HG03095 (cell line): Measurements from ENCODE around the gene TPGS1.

Source experiments
- ATAC-seq: cut with Tn5 transposase; IDR thresholded peaks from one replicate; pipeline ENCODE4 v1.9.1; 2021; ENCODE audit warnings: moderate library complexity; ENCODE audit not compliant: unreplicated experiment

Gene TPGS1

GRCh38 chr19:495081-495401 lies 12.3 kb upstream of the TPGS1 start:
- no peak for ATAC-seq

DNA sequence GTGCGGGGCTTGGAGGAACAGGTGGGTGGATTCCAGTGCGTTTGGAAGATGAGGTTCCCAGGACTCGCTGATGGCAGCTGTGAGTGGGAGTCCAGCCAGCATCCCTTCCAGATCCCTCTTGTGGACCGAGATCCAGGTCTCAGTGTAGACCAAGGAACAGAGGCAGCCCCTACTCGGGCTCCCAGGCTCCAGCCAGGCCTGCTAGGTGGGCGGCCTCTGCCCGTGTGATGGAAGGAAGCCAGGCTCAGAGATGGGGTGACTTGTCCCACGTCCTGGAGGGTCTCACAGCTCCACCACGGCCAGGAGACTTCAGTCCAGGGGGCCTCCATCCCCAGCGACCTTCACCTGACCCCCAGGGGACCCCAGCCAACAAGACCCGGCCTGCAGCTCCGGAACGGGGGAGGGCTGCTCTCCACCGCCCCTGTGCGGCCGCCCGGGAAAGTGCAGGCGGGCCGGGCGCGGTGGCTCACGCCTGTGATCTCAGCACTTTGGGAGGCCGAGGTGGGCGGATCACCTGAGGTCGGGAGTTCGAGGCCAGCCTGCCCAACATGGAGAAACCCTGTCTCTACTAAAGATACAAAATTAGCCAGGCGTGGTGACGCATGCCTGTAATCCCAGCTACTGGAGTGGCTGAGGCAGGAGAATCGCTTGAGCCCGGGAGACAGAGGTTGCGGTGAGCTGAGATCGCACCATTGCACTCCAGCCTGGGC lies 11.7 kb upstream of the TPGS1 start:
- no peak for ATAC-seq

GRCh38 chr19:496112-496665 lies 11.1 kb upstream of the TPGS1 start, which contains the start of gene MADCAM1:
MADCAM1 (plus strand) TSS chr19:496486; CDS start chr19:496500, 14 bp downstream.
- ATAC-seq = no peak

GRCh38 chr19:496986-497385 lies 10.3 kb upstream of the TPGS1 start:
- ATAC-seq = no peak

- ATAC-seq = no peak
Observed at GRCh38 chr19:497491-497868, 9.8 kb upstream of the TPGS1 start.

DNA sequence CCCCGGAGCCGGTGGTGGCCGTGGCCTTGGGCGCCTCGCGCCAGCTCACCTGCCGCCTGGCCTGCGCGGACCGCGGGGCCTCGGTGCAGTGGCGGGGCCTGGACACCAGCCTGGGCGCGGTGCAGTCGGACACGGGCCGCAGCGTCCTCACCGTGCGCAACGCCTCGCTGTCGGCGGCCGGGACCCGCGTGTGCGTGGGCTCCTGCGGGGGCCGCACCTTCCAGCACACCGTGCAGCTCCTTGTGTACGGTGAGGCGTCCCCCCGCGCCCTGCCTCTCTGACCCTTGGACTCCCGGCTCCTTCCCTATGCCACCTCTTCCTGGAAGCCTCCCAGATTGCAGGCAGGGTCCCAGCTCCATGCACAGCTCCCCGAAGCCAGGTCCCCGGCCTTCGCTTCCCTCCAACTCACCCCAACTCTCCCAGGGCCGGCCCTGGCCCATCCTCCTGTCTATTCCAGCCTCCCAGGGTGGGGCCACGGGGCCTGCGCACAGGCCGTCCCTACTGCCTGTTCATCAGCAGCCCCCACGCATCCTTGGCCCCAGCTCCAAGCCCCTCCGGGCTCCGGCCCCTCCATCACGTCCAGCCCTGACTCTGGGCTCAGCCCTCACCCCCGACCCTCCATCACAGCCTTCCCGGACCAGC lies 9.3 kb upstream of the TPGS1 start:
- ATAC-seq = no peak

DNA sequence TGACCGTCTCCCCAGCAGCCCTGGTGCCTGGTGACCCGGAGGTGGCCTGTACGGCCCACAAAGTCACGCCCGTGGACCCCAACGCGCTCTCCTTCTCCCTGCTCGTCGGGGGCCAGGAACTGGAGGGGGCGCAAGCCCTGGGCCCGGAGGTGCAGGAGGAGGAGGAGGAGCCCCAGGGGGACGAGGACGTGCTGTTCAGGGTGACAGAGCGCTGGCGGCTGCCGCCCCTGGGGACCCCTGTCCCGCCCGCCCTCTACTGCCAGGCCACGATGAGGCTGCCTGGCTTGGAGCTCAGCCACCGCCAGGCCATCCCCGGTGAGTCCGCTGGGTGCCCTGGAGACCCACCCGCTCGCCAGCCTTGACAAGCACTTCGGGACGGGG lies 8.8 kb upstream of the TPGS1 start:
- no peak for ATAC-seq

- ATAC-seq = no peak
Observed at GRCh38 chr19:498977-499623, 8.2 kb upstream of the TPGS1 start.

- ATAC-seq = no peak
Observed at GRCh38 chr19:501646-502045, 5.7 kb upstream of the TPGS1 start.

GRCh38 chr19:504616-505015 lies 2.7 kb upstream of the TPGS1 start:
- no peak for ATAC-seq

DNA sequence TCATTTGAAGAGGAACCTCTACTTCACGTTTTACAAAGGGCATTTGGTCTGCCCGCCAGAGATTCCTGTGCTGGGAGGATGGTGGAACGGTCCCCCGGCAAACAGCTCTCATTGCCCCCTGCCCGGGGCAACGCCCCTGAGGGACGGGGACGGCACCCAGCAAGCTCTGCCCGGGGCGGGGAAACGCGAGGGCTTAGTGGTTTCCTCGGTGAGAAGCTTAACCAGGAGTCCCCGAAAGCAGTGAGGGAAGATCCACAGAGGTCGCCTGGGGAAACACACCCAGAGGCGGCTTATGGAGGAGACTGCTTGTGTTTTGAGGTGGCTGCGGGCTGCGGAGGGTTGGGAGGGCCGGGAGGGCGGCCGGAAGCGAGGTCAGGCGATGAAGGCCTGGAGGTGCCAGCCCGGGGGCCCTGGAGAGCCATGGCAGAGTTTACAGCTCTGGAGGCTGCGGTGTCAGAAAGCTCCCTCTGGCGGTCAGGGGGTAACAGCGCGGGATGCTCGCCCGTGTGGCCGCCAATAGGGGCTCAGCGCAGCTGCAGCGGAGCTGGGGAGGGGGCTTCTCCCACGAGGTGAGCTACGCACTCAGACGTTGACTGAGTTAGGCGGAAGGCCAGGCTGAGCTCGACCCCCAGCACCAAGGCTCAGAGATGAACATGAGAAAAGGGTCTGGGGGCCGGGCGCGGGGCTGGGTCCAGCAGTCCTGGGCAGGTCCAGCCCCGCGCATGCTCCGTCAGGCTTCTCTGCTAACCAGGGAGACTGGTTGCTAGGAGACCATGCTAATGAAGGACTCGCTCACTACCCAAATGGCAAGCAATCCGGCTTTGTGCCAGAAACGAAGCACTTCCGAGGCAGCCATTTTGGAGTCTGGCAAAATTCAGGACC lies 652 bp upstream of the TPGS1 start:
- ATAC-seq = peak; percentile 55

DNA sequence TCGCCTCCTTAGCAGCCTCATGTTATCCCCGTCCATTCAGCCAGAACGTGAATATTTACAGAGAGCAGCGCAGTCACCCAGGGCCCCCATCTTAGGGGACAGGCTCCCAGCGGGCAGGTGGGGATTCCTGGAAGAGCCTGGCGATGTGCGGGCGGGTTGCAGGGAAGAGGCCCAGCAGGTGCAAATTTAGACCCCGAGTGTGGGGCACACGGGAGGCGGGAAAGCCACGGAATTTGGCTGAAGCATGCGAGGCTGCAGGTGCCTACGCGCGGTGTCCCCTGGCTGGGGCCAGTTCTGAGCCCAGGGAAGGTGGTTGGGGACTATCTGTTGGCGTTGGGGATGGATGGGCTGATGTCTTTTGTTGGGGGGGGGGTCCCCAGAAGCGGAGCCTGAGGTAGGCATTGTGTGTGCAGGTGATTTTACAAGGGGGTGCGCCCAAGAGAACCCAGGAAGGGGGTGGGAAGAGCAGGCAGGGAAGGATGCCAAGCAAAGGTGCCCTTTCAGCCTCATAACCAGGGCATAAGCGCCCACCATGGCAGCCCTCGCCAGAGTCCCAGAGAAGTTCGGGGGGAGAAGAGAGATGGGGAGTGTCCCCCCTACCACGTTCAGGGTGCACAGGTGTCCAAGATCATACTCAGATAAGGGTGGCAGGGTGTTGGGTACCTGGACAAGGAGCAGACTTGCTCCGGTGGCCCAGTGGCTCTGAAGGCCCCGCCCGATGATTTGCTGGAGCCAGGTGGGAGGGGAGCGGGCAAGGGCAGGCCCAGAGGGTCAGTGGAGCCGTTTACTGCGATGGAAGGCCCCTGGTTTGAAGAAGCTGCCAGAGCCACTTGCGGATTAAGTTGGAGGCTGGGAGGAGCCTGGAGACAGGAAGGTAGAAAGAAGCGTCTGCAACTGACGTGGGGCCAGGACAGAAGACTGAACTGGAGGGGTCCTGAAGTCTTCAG lies 1.2 kb downstream of the TPGS1 start:
- ATAC-seq = no peak

DNA sequence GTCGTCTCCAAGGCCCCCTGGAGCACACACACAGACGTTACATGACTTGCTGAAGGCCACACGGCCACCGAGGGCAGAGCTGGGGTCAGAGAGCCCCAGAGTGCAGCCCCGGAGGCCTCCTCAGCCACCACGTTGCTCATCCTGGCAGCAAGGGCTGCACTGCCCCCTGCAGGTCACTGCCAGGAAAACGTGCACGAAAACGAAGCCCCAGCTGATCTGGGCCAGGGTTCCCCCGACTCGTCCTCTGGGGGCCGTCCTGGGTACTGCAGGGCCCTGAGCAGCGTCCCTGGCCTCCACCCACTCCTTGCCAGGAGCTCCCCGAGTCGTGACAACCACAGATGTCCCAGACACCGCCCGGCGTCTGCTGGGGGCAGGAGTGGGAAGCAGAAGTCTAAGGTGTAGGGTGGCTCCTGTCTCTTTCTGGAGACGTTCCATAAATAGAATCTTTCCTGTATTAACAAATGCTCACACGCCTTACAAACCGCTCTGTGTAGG lies 3.4 kb downstream of the TPGS1 start:
- peak; percentile 26 for ATAC-seq

GRCh38 chr19:511101-511851 lies 4.0 kb downstream of the TPGS1 start:
- ATAC-seq = no peak

GRCh38 chr19:512547-513365 lies 5.5 kb downstream of the TPGS1 start:
- ATAC-seq = no peak

DNA sequence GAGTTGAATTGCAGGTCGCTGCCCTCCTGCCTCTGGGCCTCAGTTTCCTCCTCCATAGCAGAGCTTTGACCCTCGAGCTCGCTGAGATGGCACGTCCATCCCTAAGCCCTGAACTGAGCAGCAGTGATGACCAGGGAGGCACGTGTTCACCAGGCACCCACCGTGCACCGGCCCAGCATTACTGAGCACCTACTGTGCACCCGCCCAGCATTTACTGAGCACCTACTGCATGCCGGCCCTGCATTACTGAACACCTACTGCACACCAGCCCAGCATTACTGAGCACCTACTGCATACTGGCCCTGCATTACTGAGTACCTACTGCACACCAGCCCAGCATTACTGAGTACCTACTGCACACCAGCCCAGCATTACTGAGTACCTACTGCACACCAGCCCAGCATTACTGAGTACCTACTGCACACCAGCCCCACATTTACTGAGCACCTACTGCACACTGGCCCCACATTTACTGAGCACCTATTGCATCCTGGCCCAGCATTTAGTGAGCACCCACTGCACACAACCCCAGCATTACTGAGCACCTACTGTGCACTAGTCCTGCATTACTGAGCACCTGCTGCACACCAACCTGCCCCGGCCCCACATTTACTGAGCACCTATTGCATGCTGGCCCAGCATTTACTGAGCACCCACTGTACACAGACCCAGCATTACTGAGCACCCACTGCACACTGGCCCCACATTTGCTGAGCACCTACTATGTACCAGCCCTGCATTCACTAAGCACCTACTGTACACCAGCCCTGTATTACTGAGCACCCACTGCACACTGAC lies 6.3 kb downstream of the TPGS1 start:
- no peak for ATAC-seq

GRCh38 chr19:514166-514663 lies 6.9 kb downstream of the TPGS1 start:
- ATAC-seq = no peak
